Mucosa of descending colon (tissue), 3 donors: ENCODE measurements around the gene CDKN1C. TPM values are rescaled to one million over a fixed set of nuclear protein-coding genes. Genes with fewer than 3 reads are reported as not detected.
A peak's percentile ranks its signal among the peaks of the same experiment; 100 is the strongest.

Source experiments
- ATAC-seq: fragments of 200-7000 bp; cut with Tn5 transposase; one replicate; pipeline ENCODE4 v1.9.1; 2020; ENCODE audit warnings: mild to moderate bottlenecking, moderate library complexity
- DNase-seq, 3 donors: peaks; one replicate each; pipeline ENCODE4 v3.0.0-alpha.2; 2020
- H3K36me3 ChIP-seq: fragments of 200-600 bp; one replicate; pipeline ENCODE4 v1.8.0; 2021; ENCODE audit warnings: low read depth, mild to moderate bottlenecking
- H3K4me1 ChIP-seq: fragments of 200-600 bp; one replicate; pipeline ENCODE4 v1.8.0; 2021; ENCODE audit warnings: low read depth, mild to moderate bottlenecking
- H3K4me3 ChIP-seq: fragments of 200-600 bp; one replicate; pipeline ENCODE4 v1.8.0; 2021; ENCODE audit warnings: mild to moderate bottlenecking
- H3K9me3 ChIP-seq: fragments of 200-600 bp; one replicate; pipeline ENCODE4 v1.8.0; 2021; ENCODE audit warnings: mild to moderate bottlenecking
- intact Hi-C, 2 donors: fragments of 100-400 bp; cut with DNase I in 1 of 2; cut with micrococcal nuclease in 1 of 2; formaldehyde crosslinking; loops; one replicate each; pipeline versions ENCODE4 v1.11.0 to v1.11.1; 2022; cut with DNase I, micrococcal nuclease
- total RNA-seq, 3 donors: library from RNA; stranded (reverse); fragmentation: NEBNext Ultra II Directional in 2 of 3; extraction: Animal tissue kit (Norgen Biotek cat#: 25700) in 2 of 3; gene quantifications; one replicate each; pipeline versions ENCODE4 v1.2.1 to v1.2.4, GENCODE V29; 2021 to 2023
- TF ChIP-seq, protein P1 (sequence below): fragments of 200-600 bp; IDR thresholded peaks from one replicate; pipeline ENCODE4 v1.8.0; 2022; ENCODE audit warnings: antibody characterized with exemption, mild to moderate bottlenecking
- donor health status: DM: no; HTN: no; CAD: no; lungs with moderate emphysema.
- donor health status: DM: no; HTN: no; CAD: no.
- donor health status: DM: no; HTN: yes; CAD: no.

CDKN1C gene
- total RNA-seq, 3 donors from 2014 or later = 3.0 to 40.3 (median 10.2) TPM

DNA sequence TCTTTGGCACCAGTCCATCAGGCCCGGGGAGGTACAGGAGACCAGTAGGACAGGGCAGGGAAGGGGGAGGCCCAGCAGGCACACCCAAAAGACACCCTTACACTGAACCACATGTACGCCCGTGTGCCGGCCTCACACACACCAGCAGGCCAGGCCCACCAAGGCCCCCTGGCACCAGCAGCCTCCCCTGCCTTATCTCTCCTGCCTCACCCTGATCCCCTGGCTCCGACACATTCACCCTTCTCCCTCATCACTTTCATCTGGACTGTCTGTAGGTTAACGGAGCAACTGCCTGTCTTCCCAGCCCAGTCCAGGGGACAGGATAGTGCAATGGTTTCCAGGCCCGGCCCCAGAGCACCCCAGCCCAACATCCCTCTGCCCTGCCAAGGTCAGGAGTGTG lies 4.9 kb downstream of the CDKN1C start:
- Histone ChIP-seq H3K4me1 (no peaks in the 10 kb centered on the region), H3K9me3 (no peaks in the 10 kb centered on the region), H3K36me3 (no peaks in the 10 kb centered on the region), H3K4me3 (no peak overlapping the region)
- intact Hi-C loops = loop anchor here in 1 of 2 donors (10.0 kb wide), 1 partner anchor 186 kb away; the partner anchor contains the start of gene KCNQ1OT1
- DNase-seq = peak in 1 of 3 donors; percentile 21
- ATAC-seq = no peak
- TF ChIP-seq, protein P1, sequence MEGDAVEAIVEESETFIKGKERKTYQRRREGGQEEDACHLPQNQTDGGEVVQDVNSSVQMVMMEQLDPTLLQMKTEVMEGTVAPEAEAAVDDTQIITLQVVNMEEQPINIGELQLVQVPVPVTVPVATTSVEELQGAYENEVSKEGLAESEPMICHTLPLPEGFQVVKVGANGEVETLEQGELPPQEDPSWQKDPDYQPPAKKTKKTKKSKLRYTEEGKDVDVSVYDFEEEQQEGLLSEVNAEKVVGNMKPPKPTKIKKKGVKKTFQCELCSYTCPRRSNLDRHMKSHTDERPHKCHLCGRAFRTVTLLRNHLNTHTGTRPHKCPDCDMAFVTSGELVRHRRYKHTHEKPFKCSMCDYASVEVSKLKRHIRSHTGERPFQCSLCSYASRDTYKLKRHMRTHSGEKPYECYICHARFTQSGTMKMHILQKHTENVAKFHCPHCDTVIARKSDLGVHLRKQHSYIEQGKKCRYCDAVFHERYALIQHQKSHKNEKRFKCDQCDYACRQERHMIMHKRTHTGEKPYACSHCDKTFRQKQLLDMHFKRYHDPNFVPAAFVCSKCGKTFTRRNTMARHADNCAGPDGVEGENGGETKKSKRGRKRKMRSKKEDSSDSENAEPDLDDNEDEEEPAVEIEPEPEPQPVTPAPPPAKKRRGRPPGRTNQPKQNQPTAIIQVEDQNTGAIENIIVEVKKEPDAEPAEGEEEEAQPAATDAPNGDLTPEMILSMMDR = no peak

GRCh38 chr11:2878782-2879181 lies 6.8 kb downstream of the CDKN1C start:
- ATAC-seq (no peak), DNase-seq (no peak)
- H3K36me3 ChIP-seq = no peaks in the 10 kb centered on the region
- H3K4me1 ChIP-seq = no peaks in the 10 kb centered on the region
- intact Hi-C loops = no loop called here
- TF ChIP-seq, protein P1 = no peak
- H3K9me3 ChIP-seq = no peaks in the 10 kb centered on the region
- H3K4me3 ChIP-seq = no peak overlapping the region

DNA sequence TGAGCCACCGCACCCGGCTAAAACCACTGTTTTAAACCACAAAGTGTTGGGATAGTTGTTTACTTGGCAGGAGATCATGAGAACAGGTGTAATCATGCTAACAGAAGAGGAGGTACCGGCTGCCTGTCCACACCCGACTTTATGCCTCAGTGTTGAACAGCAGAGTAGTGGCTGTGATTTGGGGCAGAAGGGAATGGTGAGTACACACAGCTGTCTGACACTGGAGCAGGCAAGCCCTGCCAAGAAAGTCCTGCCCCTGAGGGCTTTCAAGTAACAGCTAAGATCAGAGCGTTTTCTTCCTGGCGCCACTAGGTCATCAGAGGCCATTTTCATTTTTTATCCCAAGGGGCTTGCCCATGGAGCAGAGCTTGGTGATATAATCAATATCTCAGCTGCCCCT lies 8.1 kb downstream of the CDKN1C start:
- intact Hi-C loops = no loop called here
- Histone ChIP-seq H3K36me3 (no peaks in the 10 kb centered on the region), H3K9me3 (no peaks in the 10 kb centered on the region), H3K4me3 (no peak overlapping the region), H3K4me1 (no peaks in the 10 kb centered on the region)
- TF ChIP-seq, protein P1 = no peak
- DNase-seq (peak in 1 of 3 donors; percentile 28), ATAC-seq (peak; percentile 77)

- no peaks in the 10 kb centered on the region for H3K4me1 ChIP-seq
- intact Hi-C loops = no loop called here
- no peak for DNase-seq
- ATAC-seq = no peak
- TF ChIP-seq, protein P1 = no peak
- H3K4me3 ChIP-seq = no peak overlapping the region
- H3K36me3 ChIP-seq = no peaks in the 10 kb centered on the region
- no peaks in the 10 kb centered on the region for H3K9me3 ChIP-seq
Observed at GRCh38 chr11:2874963-2875362, 10.6 kb downstream of the CDKN1C start.

DNA sequence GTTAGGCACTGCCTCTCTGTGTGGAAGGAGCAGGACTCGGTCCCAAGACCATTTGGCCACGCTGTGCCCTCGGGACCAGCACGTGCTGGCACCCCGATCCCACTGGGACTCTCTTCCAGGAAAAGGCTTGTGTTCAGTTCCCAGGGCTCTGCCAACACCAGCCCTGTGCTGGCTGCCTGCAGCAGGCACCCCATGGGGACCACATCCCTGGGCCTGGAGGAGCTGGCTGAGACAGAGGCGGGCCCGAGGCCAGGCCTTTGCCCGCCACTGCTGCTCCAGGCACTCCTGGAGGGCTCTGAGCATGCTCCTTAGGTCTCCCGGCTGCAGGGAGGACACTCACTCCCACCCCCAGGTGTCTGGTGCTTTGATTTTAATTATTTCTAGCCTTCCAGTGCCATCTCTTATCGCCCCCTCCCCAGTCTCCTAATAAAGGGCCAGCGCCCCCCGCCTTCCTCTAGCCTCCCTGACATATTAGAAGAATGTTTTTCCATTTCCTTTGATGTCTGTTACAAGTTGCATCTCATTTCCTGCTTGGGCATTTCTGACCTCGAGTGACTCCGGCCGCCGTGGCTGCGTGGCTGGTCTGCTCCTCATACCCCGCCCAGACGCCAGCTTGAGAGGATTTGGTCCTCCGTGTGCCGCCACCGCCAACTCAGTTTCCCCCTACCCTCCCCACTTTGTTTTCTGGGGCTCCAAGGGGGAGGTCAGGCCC lies 14.4 kb downstream of the CDKN1C start:
- Histone ChIP-seq H3K9me3 (no peaks in the 10 kb centered on the region), H3K4me3 (no peak overlapping the region), H3K36me3 (no peaks in the 10 kb centered on the region), H3K4me1 (no peaks in the 10 kb centered on the region)
- TF ChIP-seq, protein P1 = no peak
- DNase-seq (no peak), ATAC-seq (no peak)
- intact Hi-C loops = no loop called here
